HCT116 (cell line): ENCODE data around the gene TRAK1. TPM values are rescaled to one million over a fixed set of nuclear protein-coding genes. Genes with fewer than 3 reads are reported as not detected.

ENCODE experiments used
- ATAC-seq: fragments of 200-7000 bp; cut with Tn5 transposase; 2 replicates; pipeline ENCODE4 v1.9.1; 2020; ENCODE audit warnings: mild to moderate bottlenecking, moderate library complexity
- BruUV-seq: library from RNA; stranded (reverse); fragments of 400-500 nt; replicated peaks from 2 replicates; lab custom pipeline; 2021; lab: Mats Ljungman, UMichigan
- CTCF ChIA-PET: fragments of 300-600 bp; sonication (Branson Sonifier 250); formaldehyde crosslinking; loops from one replicate; lab custom pipeline; 2021; ENCODE audit warnings: antibody characterized with exemption; lab: Charles Lee
- POLR2A ChIA-PET: fragments of 300-600, 350-600 bp; sonication (Branson Sonifier 250); formaldehyde crosslinking; loops from one replicate; lab custom pipeline; 2021; ENCODE audit warnings: antibody characterized with exemption; lab: Charles Lee
- RAD21 ChIA-PET, 2 experiments: fragments of 300-600 bp; sonication (Branson Sonifier 250); formaldehyde crosslinking; loops; one replicate each; lab custom pipeline; 2023; ENCODE audit warnings: low total read pairs in 2 of 2; ENCODE audit not compliant: uncharacterized antibody in 2 of 2, unreplicated experiment in 2 of 2, low non-redundant PET in 1 of 2; lab: Charles Lee
- DNase-seq: peaks from one replicate; pipeline ENCODE4 v3.0.0-alpha.2; 2010; ENCODE audit warnings: low read depth, low spot score
- H2AFZ ChIP-seq: fragments of 200-600 bp; shearing (Covaris generic), sonication (generic); 2 replicates; pipeline ENCODE4 v1.6.1; 2017; ENCODE audit warnings: low read depth, mixed run types, mixed read lengths, antibody characterized with exemption, low read length; ENCODE audit not compliant: poor library complexity, severe bottlenecking
- H3K27ac ChIP-seq: 2 replicates; pipeline ENCODE4 v1.5.1; 2012; ENCODE audit warnings: low read depth, low read length
- H3K27me3 ChIP-seq: fragments of 200-600 bp; sonication (generic); 2 replicates; pipeline ENCODE4 v1.6.1; 2016; ENCODE audit warnings: mixed run types, low read length, mixed read lengths; ENCODE audit not compliant: insufficient read depth
- H3K36me3 ChIP-seq, 2 experiments: fragments of 200-500 bp in 1 of 2; fragments of 200-600 bp in 1 of 2; sonication (Bioruptor generic) in 1 of 2; sonication (generic) in 1 of 2; 2 replicates each; pipeline versions ENCODE4 v1.5.1 to v1.6.1; 2014 to 2016; ENCODE audit warnings: low read length in 2 of 2, inconsistent platforms in 1 of 2, mixed read lengths in 1 of 2, mixed run types in 1 of 2; ENCODE audit not compliant: insufficient read depth in 2 of 2, control insufficient read depth in 1 of 2
- H3K4me1 ChIP-seq, 2 experiments: fragments of 200-600 bp in 1 of 2; sonication (generic) in 1 of 2; 2 replicates each; pipeline versions ENCODE4 v1.5.1 to v1.6.1; 2012 to 2017; ENCODE audit warnings: low read length in 2 of 2, inconsistent platforms in 1 of 2, mild to moderate bottlenecking in 1 of 2, mixed read lengths in 1 of 2, mixed run types in 1 of 2, moderate library complexity in 1 of 2; ENCODE audit not compliant: insufficient read depth in 2 of 2, control insufficient read depth in 1 of 2
- H3K4me2 ChIP-seq: fragments of 200-600 bp; sonication (generic); 2 replicates; pipeline ENCODE4 v1.6.1; 2017; ENCODE audit warnings: mixed run types, low read length, mixed read lengths
- H3K4me3 ChIP-seq, 2 experiments: fragments of 200-600 bp in 1 of 2; sonication (generic) in 1 of 2; replicated peaks in 1 of 2; 2 replicates each; pipeline ENCODE4 v1.5.1; 2011 to 2016; ENCODE audit warnings: low read length in 2 of 2, control low read depth in 1 of 2, low read depth in 1 of 2, mild to moderate bottlenecking in 1 of 2, mixed read lengths in 1 of 2, mixed run types in 1 of 2
- H3K79me2 ChIP-seq: fragments of 200-600 bp; sonication (generic); 2 replicates; pipeline ENCODE4 v1.6.1; 2017; ENCODE audit warnings: mild to moderate bottlenecking, mixed run types, low read length, moderate library complexity, mixed read lengths; ENCODE audit not compliant: insufficient read depth
- H3K9ac ChIP-seq: fragments of 200-600 bp; sonication (generic); 2 replicates; pipeline ENCODE4 v1.6.1; 2016; ENCODE audit warnings: low read length, mixed read lengths
- H3K9me2 ChIP-seq: fragments of 200-600 bp; sonication (generic), shearing (Covaris generic); 2 replicates; pipeline ENCODE4 v1.6.1; 2017; ENCODE audit warnings: mixed run types, mild to moderate bottlenecking, moderate library complexity; ENCODE audit not compliant: insufficient read depth
- H3K9me3 ChIP-seq, 2 experiments: fragments of 200-500 bp in 1 of 2; fragments of 200-600 bp in 1 of 2; sonication (Bioruptor generic) in 1 of 2; sonication (generic) in 1 of 2; 2 replicates each; pipeline ENCODE4 v1.6.1; 2014 to 2017; ENCODE audit warnings: low read length in 2 of 2, mixed read lengths in 2 of 2, inconsistent platforms in 1 of 2, low read depth in 1 of 2, mild to moderate bottlenecking in 1 of 2, mixed run types in 1 of 2, moderate library complexity in 1 of 2; ENCODE audit not compliant: control insufficient read depth in 1 of 2, insufficient read depth in 1 of 2
- H4K20me1 ChIP-seq: fragments of 200-600 bp; sonication (generic), shearing (Covaris generic); 2 replicates; pipeline ENCODE4 v1.6.1; 2017; ENCODE audit warnings: mixed run types, mild to moderate bottlenecking, moderate library complexity; ENCODE audit not compliant: insufficient read depth
- JUND ChIP-seq: IDR thresholded peaks from 2 replicates; pipeline ENCODE4 v1.6.1; 2012
- SIN3A ChIP-seq: IDR thresholded peaks from 2 replicates; pipeline ENCODE4 v1.6.1; 2012; ENCODE audit warnings: low read depth
- SP1 ChIP-seq: IDR thresholded peaks from 2 replicates; pipeline ENCODE4 v1.6.1; 2012; ENCODE audit warnings: low read depth
- SRF ChIP-seq: IDR thresholded peaks from 2 replicates; pipeline ENCODE4 v1.6.1; 2012; ENCODE audit warnings: low read depth
- YY1 ChIP-seq: IDR thresholded peaks from 2 replicates; pipeline ENCODE4 v1.6.1; 2011; ENCODE audit warnings: low read length, low read depth, moderate library complexity, mild to moderate bottlenecking; ENCODE audit not compliant: insufficient replicate concordance; ENCODE audit errors: extremely low read depth
- intact Hi-C: fragments of 100-400 bp; cut with micrococcal nuclease; formaldehyde crosslinking; loops from 2 replicates; pipeline ENCODE4 v1.10.0; 2022
- total RNA-seq: library from RNA; stranded (reverse); gene quantifications from one replicate; pipeline ENCODE4 v1.2.1, GENCODE V29; 2021; ENCODE audit not compliant: unreplicated experiment
- TF ChIP-seq, protein P1 (sequence below): IDR thresholded peaks from 2 replicates; pipeline ENCODE4 v1.6.1; 2012; ENCODE audit warnings: low read depth
- TF ChIP-seq, protein P2 (sequence below): IDR thresholded peaks from 2 replicates; pipeline ENCODE4 v1.6.1; 2011; ENCODE audit warnings: mild to moderate bottlenecking, low read length, moderate library complexity; ENCODE audit not compliant: insufficient replicate concordance; ENCODE audit errors: extremely low read depth
- TF ChIP-seq, protein P3 (sequence below), 3 experiments: fragments of 200-600 bp in 1 of 3; sonication (generic) in 1 of 3; IDR thresholded peaks in 2 of 3; conservative IDR thresholded peaks in 1 of 3; 2 replicates each; pipeline ENCODE4 v1.5.1; 2012 to 2017; ENCODE audit warnings: low read depth in 2 of 3, low read length in 2 of 3, antibody characterized with exemption in 1 of 3, borderline replicate concordance in 1 of 3, control low read depth in 1 of 3, mild to moderate bottlenecking in 1 of 3, mixed read lengths in 1 of 3, mixed run types in 1 of 3, moderate library complexity in 1 of 3; ENCODE audit not compliant: insufficient read depth in 1 of 3

The TRAK1 gene
- total RNA-seq, 1 experiment from 2014 or later = 25.9 TPM

DNA sequence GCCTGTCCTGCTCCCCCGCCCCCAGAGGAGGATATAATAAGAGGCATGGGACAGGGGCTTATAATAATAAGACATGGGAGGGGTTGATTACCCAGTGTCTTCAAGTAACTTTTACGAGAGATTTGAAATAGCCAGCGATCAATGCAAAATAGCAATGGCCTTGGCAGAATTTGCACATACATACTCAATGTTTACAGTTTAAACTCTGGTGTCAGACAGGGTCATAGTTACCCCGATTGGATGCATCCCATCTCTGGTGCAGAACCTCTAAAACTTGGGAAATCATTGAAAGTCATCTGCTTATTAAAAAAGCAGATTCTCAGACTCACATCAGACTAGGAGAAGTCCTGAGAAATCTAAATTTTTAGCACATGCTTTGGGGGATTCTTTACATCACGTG lies 61.0 kb downstream of the TRAK1 start (continued):
- TF ChIP-seq, protein P1, sequence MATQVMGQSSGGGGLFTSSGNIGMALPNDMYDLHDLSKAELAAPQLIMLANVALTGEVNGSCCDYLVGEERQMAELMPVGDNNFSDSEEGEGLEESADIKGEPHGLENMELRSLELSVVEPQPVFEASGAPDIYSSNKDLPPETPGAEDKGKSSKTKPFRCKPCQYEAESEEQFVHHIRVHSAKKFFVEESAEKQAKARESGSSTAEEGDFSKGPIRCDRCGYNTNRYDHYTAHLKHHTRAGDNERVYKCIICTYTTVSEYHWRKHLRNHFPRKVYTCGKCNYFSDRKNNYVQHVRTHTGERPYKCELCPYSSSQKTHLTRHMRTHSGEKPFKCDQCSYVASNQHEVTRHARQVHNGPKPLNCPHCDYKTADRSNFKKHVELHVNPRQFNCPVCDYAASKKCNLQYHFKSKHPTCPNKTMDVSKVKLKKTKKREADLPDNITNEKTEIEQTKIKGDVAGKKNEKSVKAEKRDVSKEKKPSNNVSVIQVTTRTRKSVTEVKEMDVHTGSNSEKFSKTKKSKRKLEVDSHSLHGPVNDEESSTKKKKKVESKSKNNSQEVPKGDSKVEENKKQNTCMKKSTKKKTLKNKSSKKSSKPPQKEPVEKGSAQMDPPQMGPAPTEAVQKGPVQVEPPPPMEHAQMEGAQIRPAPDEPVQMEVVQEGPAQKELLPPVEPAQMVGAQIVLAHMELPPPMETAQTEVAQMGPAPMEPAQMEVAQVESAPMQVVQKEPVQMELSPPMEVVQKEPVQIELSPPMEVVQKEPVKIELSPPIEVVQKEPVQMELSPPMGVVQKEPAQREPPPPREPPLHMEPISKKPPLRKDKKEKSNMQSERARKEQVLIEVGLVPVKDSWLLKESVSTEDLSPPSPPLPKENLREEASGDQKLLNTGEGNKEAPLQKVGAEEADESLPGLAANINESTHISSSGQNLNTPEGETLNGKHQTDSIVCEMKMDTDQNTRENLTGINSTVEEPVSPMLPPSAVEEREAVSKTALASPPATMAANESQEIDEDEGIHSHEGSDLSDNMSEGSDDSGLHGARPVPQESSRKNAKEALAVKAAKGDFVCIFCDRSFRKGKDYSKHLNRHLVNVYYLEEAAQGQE = no peak
- TF ChIP-seq, protein P2, sequence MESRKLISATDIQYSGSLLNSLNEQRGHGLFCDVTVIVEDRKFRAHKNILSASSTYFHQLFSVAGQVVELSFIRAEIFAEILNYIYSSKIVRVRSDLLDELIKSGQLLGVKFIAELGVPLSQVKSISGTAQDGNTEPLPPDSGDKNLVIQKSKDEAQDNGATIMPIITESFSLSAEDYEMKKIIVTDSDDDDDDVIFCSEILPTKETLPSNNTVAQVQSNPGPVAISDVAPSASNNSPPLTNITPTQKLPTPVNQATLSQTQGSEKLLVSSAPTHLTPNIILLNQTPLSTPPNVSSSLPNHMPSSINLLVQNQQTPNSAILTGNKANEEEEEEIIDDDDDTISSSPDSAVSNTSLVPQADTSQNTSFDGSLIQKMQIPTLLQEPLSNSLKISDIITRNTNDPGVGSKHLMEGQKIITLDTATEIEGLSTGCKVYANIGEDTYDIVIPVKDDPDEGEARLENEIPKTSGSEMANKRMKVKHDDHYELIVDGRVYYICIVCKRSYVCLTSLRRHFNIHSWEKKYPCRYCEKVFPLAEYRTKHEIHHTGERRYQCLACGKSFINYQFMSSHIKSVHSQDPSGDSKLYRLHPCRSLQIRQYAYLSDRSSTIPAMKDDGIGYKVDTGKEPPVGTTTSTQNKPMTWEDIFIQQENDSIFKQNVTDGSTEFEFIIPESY = no peak
- TF ChIP-seq SIN3A (no peak), JUND (no peak)
- TF ChIP-seq, all 23 proteins: peak for 0

DNA sequence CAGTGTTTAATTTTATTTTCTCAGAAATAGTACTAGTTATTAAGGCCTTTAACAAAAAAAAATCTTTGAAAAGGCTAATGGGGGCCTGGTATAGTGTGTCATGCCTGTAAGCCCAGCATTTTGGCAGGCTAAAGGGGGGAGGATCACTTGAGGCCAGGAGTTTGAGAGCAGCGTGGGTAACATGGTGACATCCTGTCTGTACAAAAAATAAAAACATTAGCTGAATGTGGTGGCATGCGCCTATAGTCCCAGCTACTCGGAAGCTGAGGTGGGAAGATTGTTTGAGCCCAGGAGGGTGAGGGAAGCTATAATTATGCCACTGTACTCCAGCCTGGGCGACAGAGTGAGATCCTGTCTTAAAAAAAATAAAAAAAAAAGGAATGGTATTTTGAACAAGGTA lies 61.9 kb downstream of the TRAK1 start:
- Histone ChIP-seq H3K9me3 (no peaks in the 10 kb centered on the region), H3K36me3 (no peaks in the 10 kb centered on the region), H3K27ac (no peak overlapping the region), H3K9me2 (no peaks in the 10 kb centered on the region), H3K4me1 (peaks cover 15 to 27% of the 10 kb centered on the region in 2 experiments), H3K9ac (no peak overlapping the region)
- ChIA-PET RAD21 (no interaction called here), CTCF (no interaction called here), POLR2A (no interaction called here)
- TF ChIP-seq SRF (no peak), YY1 (no peak), SP1 (no peak)
- TF ChIP-seq, protein P3, sequence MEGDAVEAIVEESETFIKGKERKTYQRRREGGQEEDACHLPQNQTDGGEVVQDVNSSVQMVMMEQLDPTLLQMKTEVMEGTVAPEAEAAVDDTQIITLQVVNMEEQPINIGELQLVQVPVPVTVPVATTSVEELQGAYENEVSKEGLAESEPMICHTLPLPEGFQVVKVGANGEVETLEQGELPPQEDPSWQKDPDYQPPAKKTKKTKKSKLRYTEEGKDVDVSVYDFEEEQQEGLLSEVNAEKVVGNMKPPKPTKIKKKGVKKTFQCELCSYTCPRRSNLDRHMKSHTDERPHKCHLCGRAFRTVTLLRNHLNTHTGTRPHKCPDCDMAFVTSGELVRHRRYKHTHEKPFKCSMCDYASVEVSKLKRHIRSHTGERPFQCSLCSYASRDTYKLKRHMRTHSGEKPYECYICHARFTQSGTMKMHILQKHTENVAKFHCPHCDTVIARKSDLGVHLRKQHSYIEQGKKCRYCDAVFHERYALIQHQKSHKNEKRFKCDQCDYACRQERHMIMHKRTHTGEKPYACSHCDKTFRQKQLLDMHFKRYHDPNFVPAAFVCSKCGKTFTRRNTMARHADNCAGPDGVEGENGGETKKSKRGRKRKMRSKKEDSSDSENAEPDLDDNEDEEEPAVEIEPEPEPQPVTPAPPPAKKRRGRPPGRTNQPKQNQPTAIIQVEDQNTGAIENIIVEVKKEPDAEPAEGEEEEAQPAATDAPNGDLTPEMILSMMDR (IDR thresholded peaks at IDR 0.05 in 2 of 3, conservative IDR thresholded peaks at IDR 0.05 in 1 of 3; ENCODE audit: borderline replicate concordance in 1 of 3, insufficient read depth in 1 of 3, low read depth in 2 of 3, low read length in 2 of 3) = no peak
- TF ChIP-seq, all 23 proteins: peak for 0
- no TSS peak for BruUV-seq
- H3K79me2 ChIP-seq = no peaks in the 10 kb centered on the region; the same call in 1 of the 2 replicates
- ATAC-seq (no peak), DNase-seq (no peak)
- intact Hi-C loops = no loop called here
- H4K20me1 ChIP-seq = no peaks in the 10 kb centered on the region
- H3K27me3 ChIP-seq = no peaks in the 10 kb centered on the region
- no peak overlapping the region for H3K4me2 ChIP-seq
- H3K4me3 ChIP-seq = no peak overlapping the region
- H2AFZ ChIP-seq = no peak overlapping the region
